ENCODE measurements around the gene CHTOP.

DNA sequence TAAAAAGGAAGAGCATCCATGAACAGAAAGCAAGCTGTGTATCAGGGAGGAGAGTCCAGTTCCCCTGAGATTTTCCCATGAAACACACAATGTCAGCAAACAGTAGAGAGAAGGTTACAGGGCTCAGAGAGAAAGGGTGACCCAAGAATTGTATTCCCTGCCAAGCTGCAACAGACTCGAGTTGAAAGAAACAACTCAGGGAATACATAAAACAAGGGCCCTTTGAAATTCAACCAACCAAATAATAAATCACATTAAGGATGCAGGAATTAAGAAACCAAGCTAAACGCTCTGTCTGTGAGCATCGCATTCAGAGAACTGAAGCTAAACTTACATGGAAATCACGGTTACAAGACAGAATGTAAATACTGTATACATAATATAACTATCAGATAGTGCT lies 41.1 kb upstream of the CHTOP start:
- TF ChIP-seq TAF1 (IDR thresholded peaks at IDR 0.05; ENCODE audit: borderline replicate concordance, low read depth, low read length) (no peak), POLR2AphosphoS5 (IDR thresholded peaks at IDR 0.05; ENCODE audit: low read depth, low read length) (no peak), POLR2A (IDR thresholded peaks at IDR 0.05; ENCODE audit: low read depth, low read length) (no peak)

All from GM12892 (cell line).